Smooth muscle cell (in vitro differentiated cells): ENCODE measurements around the gene AKAP1. TPM values are rescaled to one million over a fixed set of nuclear protein-coding genes. Genes with fewer than 3 reads are reported as not detected.

ENCODE experiments used
- DNase-seq: peaks from one replicate; lab custom pipeline; 2025; ENCODE audit not compliant: unreplicated experiment; lab: John Stamatoyannopoulos, UW
- H2AFZ ChIP-seq: fragments of 200-600 bp; sonication (generic); 2 replicates; pipeline ENCODE4 v1.6.0; 2016; ENCODE audit warnings: antibody characterized with exemption, low read depth, mild to moderate bottlenecking
- H3F3A ChIP-seq: fragments of 200-600 bp; sonication (generic); 2 replicates; pipeline ENCODE4 v1.6.0; 2017; ENCODE audit warnings: antibody characterized with exemption, low read depth
- H3K27ac ChIP-seq: fragments of 200-600 bp; sonication (generic); 2 replicates; pipeline ENCODE4 v1.5.1; 2016; ENCODE audit warnings: low read depth, mild to moderate bottlenecking
- H3K27me3 ChIP-seq: fragments of 200-600 bp; sonication (generic); 2 replicates; pipeline ENCODE4 v1.6.1; 2016; ENCODE audit warnings: low read depth, mild to moderate bottlenecking
- H3K36me3 ChIP-seq: fragments of 200-600 bp; sonication (generic); 2 replicates; pipeline ENCODE4 v1.5.1; 2016; ENCODE audit warnings: low read depth
- H3K4me1 ChIP-seq: fragments of 200-600 bp; sonication (generic); 2 replicates; pipeline ENCODE4 v1.5.1; 2016; ENCODE audit warnings: low read depth
- H3K4me2 ChIP-seq: fragments of 200-600 bp; sonication (generic); 2 replicates; pipeline ENCODE4 v1.6.0; 2016; ENCODE audit warnings: mild to moderate bottlenecking
- H3K4me3 ChIP-seq: fragments of 200-600 bp; sonication (generic); 2 replicates; pipeline ENCODE4 v1.5.1; 2016; ENCODE audit warnings: mild to moderate bottlenecking
- H3K79me2 ChIP-seq: fragments of 200-600 bp; sonication (generic); 2 replicates; pipeline ENCODE4 v1.6.0; 2016; ENCODE audit warnings: low read depth, mild to moderate bottlenecking
- H3K9ac ChIP-seq: fragments of 200-600 bp; sonication (generic); 2 replicates; pipeline ENCODE4 v1.6.0; 2016; ENCODE audit warnings: low read depth
- H3K9me3 ChIP-seq: fragments of 200-600 bp; sonication (generic); replicated peaks from 2 replicates; pipeline ENCODE4 v1.5.1; 2016; ENCODE audit warnings: low read depth
- H4K20me1 ChIP-seq: fragments of 200-600 bp; sonication (generic); 2 replicates; pipeline ENCODE4 v1.6.0; 2016; ENCODE audit warnings: low read depth
- WGBS: methylation state at CpG from one replicate; pipeline ENCODE4 v1.1.7; 2016; ENCODE audit warnings: low lambda C conversion rate; 5-methylcytosine and 5-hydroxymethylcytosine counted together
- polyA plus RNA-seq: library from polyadenylated mRNA; unstranded; fragments of >200 nt; fragmentation: Nextera tagmentation; extraction: Ambion mirVana; gene quantifications from 2 replicates; pipeline ENCODE4 v1.2.1, GENCODE V29; 2016
- total RNA-seq: library from RNA; depleted of rRNA; stranded (reverse); fragments of >200 nt; gene quantifications from 2 replicates; pipeline ENCODE4 v1.2.3, GENCODE V29; 2014
- TF ChIP-seq, protein P1 (sequence below): fragments of 200-600 bp; sonication (generic); IDR thresholded peaks from 2 replicates; pipeline ENCODE4 v1.5.1; 2017; ENCODE audit warnings: borderline replicate concordance, mild to moderate bottlenecking, antibody characterized with exemption; ENCODE audit not compliant: insufficient read depth, poor library complexity, severe bottlenecking

The AKAP1 gene
- total and polyA plus RNA-seq, 2 experiments from 2014 or later: 5.8 to 6.2 TPM

DNA sequence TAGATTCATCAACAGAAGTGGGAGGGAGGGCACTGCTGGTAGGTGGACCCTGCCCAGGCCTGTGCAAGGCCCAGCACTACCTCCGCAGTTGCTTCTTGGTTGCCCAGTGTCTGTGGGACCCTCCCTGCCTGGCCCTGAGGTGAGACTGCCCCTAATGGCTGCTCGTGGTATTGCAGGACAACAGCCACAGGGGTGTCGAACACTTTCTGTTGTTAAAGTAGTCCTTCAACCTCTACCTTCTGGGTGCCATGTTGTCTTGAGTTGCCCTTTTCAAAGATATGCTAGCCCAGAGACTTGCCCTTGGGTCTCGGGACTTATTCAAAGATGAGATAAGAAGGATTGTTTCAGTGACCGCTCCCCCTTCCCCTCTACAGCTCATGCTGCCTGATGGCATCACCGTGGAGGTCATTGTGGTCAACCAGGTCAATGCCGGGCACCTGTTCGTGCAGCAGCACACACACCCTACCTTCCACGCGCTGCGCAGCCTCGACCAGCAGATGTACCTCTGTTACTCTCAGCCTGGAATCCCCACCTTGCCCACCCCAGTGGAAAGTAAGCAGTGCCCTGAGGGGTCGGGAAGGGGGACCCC is 29.1 kb downstream of the AKAP1 start:
- DNase-seq: no peak
- no peaks in the 10 kb centered on the region for H3K36me3 ChIP-seq
- no peaks in the 10 kb centered on the region for H3F3A ChIP-seq
- 90% methylated on average over 13 of the region's 13 CpGs for WGBS
- H3K4me3 ChIP-seq: no peak overlapping the region
- H3K79me2 ChIP-seq: no peaks in the 10 kb centered on the region
- no peak overlapping the region for H3K27ac ChIP-seq
- no peak overlapping the region for H2AFZ ChIP-seq
- TF ChIP-seq, protein P1, sequence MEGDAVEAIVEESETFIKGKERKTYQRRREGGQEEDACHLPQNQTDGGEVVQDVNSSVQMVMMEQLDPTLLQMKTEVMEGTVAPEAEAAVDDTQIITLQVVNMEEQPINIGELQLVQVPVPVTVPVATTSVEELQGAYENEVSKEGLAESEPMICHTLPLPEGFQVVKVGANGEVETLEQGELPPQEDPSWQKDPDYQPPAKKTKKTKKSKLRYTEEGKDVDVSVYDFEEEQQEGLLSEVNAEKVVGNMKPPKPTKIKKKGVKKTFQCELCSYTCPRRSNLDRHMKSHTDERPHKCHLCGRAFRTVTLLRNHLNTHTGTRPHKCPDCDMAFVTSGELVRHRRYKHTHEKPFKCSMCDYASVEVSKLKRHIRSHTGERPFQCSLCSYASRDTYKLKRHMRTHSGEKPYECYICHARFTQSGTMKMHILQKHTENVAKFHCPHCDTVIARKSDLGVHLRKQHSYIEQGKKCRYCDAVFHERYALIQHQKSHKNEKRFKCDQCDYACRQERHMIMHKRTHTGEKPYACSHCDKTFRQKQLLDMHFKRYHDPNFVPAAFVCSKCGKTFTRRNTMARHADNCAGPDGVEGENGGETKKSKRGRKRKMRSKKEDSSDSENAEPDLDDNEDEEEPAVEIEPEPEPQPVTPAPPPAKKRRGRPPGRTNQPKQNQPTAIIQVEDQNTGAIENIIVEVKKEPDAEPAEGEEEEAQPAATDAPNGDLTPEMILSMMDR: peak; percentile 69
- H3K4me1 ChIP-seq: no peaks in the 10 kb centered on the region
- no peaks in the 10 kb centered on the region for H3K9me3 ChIP-seq
- H3K27me3 ChIP-seq: no peaks in the 10 kb centered on the region
- no peaks in the 10 kb centered on the region for H4K20me1 ChIP-seq
- no peak overlapping the region for H3K9ac ChIP-seq
- no peak overlapping the region for H3K4me2 ChIP-seq

DNA sequence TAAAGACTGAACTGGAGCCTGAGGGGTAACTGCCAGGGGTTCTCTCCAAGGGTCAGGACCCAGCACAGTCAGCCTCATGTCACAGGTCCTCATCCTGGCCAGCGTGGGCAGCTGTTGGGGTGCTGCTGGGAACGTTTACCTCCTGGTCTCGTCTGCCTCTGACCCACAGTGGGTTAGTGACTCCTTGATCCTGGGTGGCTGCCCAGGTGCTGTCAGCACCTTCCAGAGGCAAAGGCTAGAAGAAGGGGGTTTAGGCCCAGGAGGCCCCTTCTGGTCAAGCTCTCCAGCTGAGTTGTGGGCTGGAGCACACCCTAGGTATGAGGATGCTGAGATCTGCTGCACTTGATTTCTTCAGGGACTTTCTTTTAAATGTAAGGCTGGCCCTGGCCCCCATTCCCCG is 30.3 kb downstream of the AKAP1 start:
- Histone ChIP-seq H3K4me2 (no peak overlapping the region), H3K79me2 (no peaks in the 10 kb centered on the region), H4K20me1 (no peaks in the 10 kb centered on the region), H3K4me3 (no peak overlapping the region), H3K36me3 (no peaks in the 10 kb centered on the region), H2AFZ (no peak overlapping the region), H3K27ac (no peak overlapping the region), H3K9ac (no peak overlapping the region), H3K4me1 (no peaks in the 10 kb centered on the region), H3F3A (no peaks in the 10 kb centered on the region), H3K9me3 (no peaks in the 10 kb centered on the region), H3K27me3 (no peaks in the 10 kb centered on the region)
- TF ChIP-seq, protein P1: no peak
- 94% methylated on average over 4 of the region's 4 CpGs for WGBS
- no peak for DNase-seq

DNA sequence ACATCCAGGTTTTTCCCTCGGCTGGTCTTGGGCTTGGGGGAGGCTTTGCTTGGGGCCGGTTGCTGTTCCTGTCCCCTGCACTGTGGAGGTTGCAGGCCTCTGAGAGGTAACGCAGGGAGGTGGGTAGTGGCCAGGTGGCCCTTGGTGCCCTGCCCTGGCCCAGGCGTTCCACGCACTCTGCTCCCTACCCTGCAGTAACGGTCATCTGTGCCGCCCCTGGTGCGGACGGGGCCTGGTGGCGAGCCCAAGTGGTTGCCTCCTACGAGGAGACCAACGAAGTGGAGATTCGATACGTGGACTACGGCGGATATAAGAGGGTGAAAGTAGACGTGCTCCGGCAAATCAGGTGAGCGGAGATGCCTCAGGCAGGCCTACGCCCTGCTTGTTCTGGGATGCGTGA is 30.9 kb downstream of the AKAP1 start:
- Histone ChIP-seq H3K4me1 (no peaks in the 10 kb centered on the region), H3K9me3 (no peaks in the 10 kb centered on the region), H3F3A (no peaks in the 10 kb centered on the region), H3K36me3 (no peaks in the 10 kb centered on the region), H3K4me3 (no peak overlapping the region), H3K27me3 (no peaks in the 10 kb centered on the region), H3K4me2 (no peak overlapping the region), H4K20me1 (no peaks in the 10 kb centered on the region), H3K79me2 (no peaks in the 10 kb centered on the region), H3K9ac (no peak overlapping the region), H2AFZ (no peak overlapping the region), H3K27ac (no peak overlapping the region)
- no peak for DNase-seq
- WGBS: 96% methylated on average over 21 of the region's 21 CpGs
- TF ChIP-seq, protein P1: no peak

DNA sequence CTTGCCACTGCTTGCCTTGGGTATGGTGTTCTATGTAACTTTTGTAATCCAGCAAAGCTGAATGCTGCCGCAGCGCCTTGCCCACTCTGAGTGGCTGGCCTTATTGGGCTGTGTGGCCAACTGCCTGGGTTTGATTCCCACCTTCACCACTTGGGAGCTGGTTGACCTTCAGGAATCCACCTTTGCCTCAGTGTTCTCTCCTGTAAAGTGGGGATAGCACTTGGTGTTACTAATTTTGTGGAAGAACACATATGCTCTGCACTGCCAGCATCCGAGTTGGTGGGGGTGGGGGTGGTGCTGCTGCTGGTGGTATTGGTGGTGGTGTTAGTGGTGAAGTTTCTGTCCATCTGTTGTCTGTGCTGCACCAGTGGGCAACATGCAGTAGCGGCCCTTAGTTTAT is 32.8 kb downstream of the AKAP1 start:
- TF ChIP-seq, protein P1: no peak
- H3K9ac ChIP-seq: no peak overlapping the region
- WGBS: 97% methylated on average over 4 of the region's 4 CpGs

More for the DNA sequence above, 32.8 kb downstream of the AKAP1 start:
- H3K27me3 ChIP-seq: no peaks in the 10 kb centered on the region
- H3K4me2 ChIP-seq: no peak overlapping the region
- no peak for DNase-seq
- no peaks in the 10 kb centered on the region for H3K36me3 ChIP-seq
- no peaks in the 10 kb centered on the region for H3F3A ChIP-seq
- no peaks in the 10 kb centered on the region for H3K9me3 ChIP-seq
- H3K27ac ChIP-seq: no peak overlapping the region
- no peak overlapping the region for H2AFZ ChIP-seq
- no peak overlapping the region for H3K4me3 ChIP-seq
- H3K79me2 ChIP-seq: no peaks in the 10 kb centered on the region
- H3K4me1 ChIP-seq: no peaks in the 10 kb centered on the region
- no peaks in the 10 kb centered on the region for H4K20me1 ChIP-seq
